Endothelial cell of umbilical vein (primary cell): ENCODE results near the gene FXYD3. TPM values are rescaled to one million over a fixed set of nuclear protein-coding genes. Genes with fewer than 3 reads are reported as not detected.

ENCODE experiments used
- BruUV-seq: library from RNA; stranded (reverse); fragments of 400-500 nt; replicated peaks from 2 replicates; lab custom pipeline; 2021; lab: Mats Ljungman, UMichigan
- CTCF ChIA-PET: fragments of 300-600, 350-600 bp; sonication (Branson Sonifier 250); formaldehyde crosslinking; loops from one replicate; lab custom pipeline; 2021; ENCODE audit warnings: antibody characterized with exemption, inconsistent platforms; lab: Charles Lee
- POLR2A ChIA-PET: fragments of 300-600, 350-600 bp; sonication (Branson Sonifier 250); formaldehyde crosslinking; loops from one replicate; lab custom pipeline; 2021; ENCODE audit warnings: antibody characterized with exemption, inconsistent platforms; lab: Charles Lee
- DNase-seq: peaks from one replicate; pipeline ENCODE4 v3.0.0-alpha.2; 2011; ENCODE audit warnings: low read depth, low spot score
- FAIRE-seq: peaks from 2 replicates; lab custom pipeline; 2011; peaks lifted over from hg19 to GRCh38; lab: Jason Lieb, UNC
- H2AFZ ChIP-seq: 2 replicates; pipeline ENCODE4 v1.6.0; 2012; ENCODE audit warnings: low read depth, low read length, control low read depth, inconsistent platforms
- H3K27ac ChIP-seq: 2 replicates; pipeline ENCODE4 v1.5.1; 2011; ENCODE audit warnings: low read depth, mild to moderate bottlenecking, control low read depth, low read length, moderate library complexity; ENCODE audit not compliant: insufficient read depth
- H3K27me3 ChIP-seq, 2 experiments: 2 replicates each; pipeline versions ENCODE4 v1.6.0 to v1.6.1; 2011; ENCODE audit warnings: low read length in 2 of 2, mixed read lengths in 1 of 2; ENCODE audit not compliant: control insufficient read depth in 2 of 2, insufficient read depth in 2 of 2
- H3K36me3 ChIP-seq, 2 experiments: 2 replicates in 1 of 2; 3 replicates in 1 of 2; pipeline ENCODE4 v1.5.1; 2011; ENCODE audit warnings: low read length in 2 of 2, mild to moderate bottlenecking in 1 of 2, moderate library complexity in 1 of 2; ENCODE audit not compliant: control insufficient read depth in 2 of 2, insufficient read depth in 2 of 2; ENCODE audit errors: extremely low read depth in 1 of 2
- H3K4me1 ChIP-seq: 3 replicates; pipeline ENCODE4 v1.5.1; 2011; ENCODE audit warnings: mild to moderate bottlenecking, low read length; ENCODE audit not compliant: control insufficient read depth, insufficient read depth; ENCODE audit errors: extremely low read depth
- H3K4me2 ChIP-seq: 2 replicates; pipeline ENCODE4 v1.6.1; 2011; ENCODE audit warnings: low read length, control low read depth, mixed read lengths; ENCODE audit not compliant: insufficient read depth
- H3K4me3 ChIP-seq, 3 experiments: fragments of 200-600 bp in 1 of 3; sonication (generic), shearing (Covaris generic) in 1 of 3; replicated peaks in 1 of 3; 2 replicates each; pipeline ENCODE4 v1.5.1; 2011 to 2016; ENCODE audit warnings: control low read depth in 3 of 3, low read length in 3 of 3, mild to moderate bottlenecking in 2 of 3, inconsistent platforms in 1 of 3, low read depth in 1 of 3, moderate library complexity in 1 of 3; ENCODE audit not compliant: insufficient read depth in 1 of 3
- H3K79me2 ChIP-seq: 2 replicates; pipeline ENCODE4 v1.6.0; 2012; ENCODE audit warnings: low read length, inconsistent platforms; ENCODE audit not compliant: control insufficient read depth, insufficient read depth
- H3K9ac ChIP-seq: replicated peaks from 2 replicates; pipeline ENCODE3; 2011; ENCODE audit warnings: low read length, control low read depth; ENCODE audit not compliant: insufficient read depth; ENCODE audit errors: extremely low read depth
- H3K9me1 ChIP-seq: replicated peaks from 3 replicates; pipeline ENCODE4 v1.6.0; 2011; ENCODE audit warnings: mild to moderate bottlenecking, low read length; ENCODE audit not compliant: control insufficient read depth, insufficient read depth; ENCODE audit errors: extremely low read depth
- H3K9me3 ChIP-seq: replicated peaks from 2 replicates; pipeline ENCODE4 v1.5.1; 2012; ENCODE audit warnings: low read length, inconsistent platforms; ENCODE audit not compliant: control insufficient read depth, insufficient read depth
- H4K20me1 ChIP-seq: replicated peaks from 2 replicates; pipeline ENCODE3; 2011; ENCODE audit warnings: mild to moderate bottlenecking, low read length; ENCODE audit not compliant: control insufficient read depth, insufficient read depth; ENCODE audit errors: extremely low read depth
- EZH2 ChIP-seq: IDR thresholded peaks from 2 replicates; pipeline ENCODE4 v1.6.1; 2012; ENCODE audit warnings: borderline replicate concordance, low read depth, mild to moderate bottlenecking, moderate library complexity, low read length, inconsistent platforms; ENCODE audit not compliant: severe bottlenecking
- FOS ChIP-seq: IDR thresholded peaks from 2 replicates; pipeline ENCODE4 v1.6.1; 2011; ENCODE audit warnings: mild to moderate bottlenecking, low read length, moderate library complexity, borderline replicate concordance; ENCODE audit not compliant: insufficient read depth
- GATA2 ChIP-seq: IDR thresholded peaks from 2 replicates; pipeline ENCODE4 v1.7.0; 2011; ENCODE audit warnings: low read depth, mild to moderate bottlenecking, moderate library complexity, mixed read lengths, low read length; ENCODE audit not compliant: insufficient read length, insufficient read depth
- JUN ChIP-seq: IDR thresholded peaks from 2 replicates; pipeline ENCODE4 v1.6.1; 2011; ENCODE audit warnings: borderline replicate concordance, low read depth; ENCODE audit not compliant: insufficient read length, insufficient read depth
- MAX ChIP-seq: IDR thresholded peaks from 2 replicates; pipeline ENCODE4 v1.6.1; 2011; ENCODE audit not compliant: insufficient read depth, insufficient read length
- MYC ChIP-seq: IDR thresholded peaks from one replicate; pipeline ENCODE4 v1.6.1; 2011; ENCODE audit warnings: mild to moderate bottlenecking, low read depth, low read length
- POLR2A ChIP-seq: IDR thresholded peaks from 2 replicates; pipeline ENCODE4 v1.6.1; 2012; ENCODE audit warnings: low read depth, mild to moderate bottlenecking, control low read depth, low read length
- POLR2AphosphoS5 ChIP-seq: IDR thresholded peaks from 2 replicates; pipeline ENCODE4 v1.6.1; 2012; ENCODE audit warnings: low read depth, mild to moderate bottlenecking, control low read depth, low read length, moderate library complexity; ENCODE audit not compliant: insufficient read depth
- dilution Hi-C: fragments of 300-500 bp; cut with MboI; formaldehyde crosslinking; loops from one replicate; pipeline ENCODE4 v1.15.0; 2019; ENCODE audit warnings: low sequenced_read_pairs; ENCODE audit not compliant: extremely low pct_ligation_motif_present
- intact Hi-C: fragments of 100-400 bp; cut with micrococcal nuclease; formaldehyde crosslinking; loops from one replicate; pipeline ENCODE4 v1.10.0; 2022
- polyA plus RNA-seq, 4 experiments: library from polyadenylated mRNA; depleted of rRNA in 3 of 4; stranded (reverse) in 3 of 4; unstranded in 1 of 4; fragments of >200 nt; gene quantifications; 2 replicates each; pipeline versions ENCODE4 v1.2.1 to v1.2.3, GENCODE V29; 2011 to 2012; ENCODE audit warnings: missing spikeins in 1 of 4
- total RNA-seq: library from RNA; stranded (reverse); gene quantifications from 2 replicates; pipeline ENCODE4 v1.2.3, GENCODE V29; 2021

The FXYD3 gene
- total and polyA plus RNA-seq, 2 donors (not counting 3 experiments of a cell fraction or from before 2014, with no cell fraction given), result not detected

GRCh38 chr19:35089554-35089953 lies 26.1 kb upstream of the FXYD3 start:
- no peaks in the 10 kb centered on the region for H4K20me1 ChIP-seq
- ChIA-PET CTCF (interaction anchor here (3.4 to 4.3 kb wide), 2 partner anchors 23 to 46 kb away, joined by 25 to 35 read pairs; no protein-coding TSS in a partner anchor), POLR2A (no interaction called here)
- H3K9me1 ChIP-seq, result no peaks in the 10 kb centered on the region
- dilution Hi-C loops (no loop called here), intact Hi-C loops (no loop called here)
- H3K4me3 ChIP-seq, result no peak overlapping the region
- H3K79me2 ChIP-seq, result no peaks in the 10 kb centered on the region
- no TSS peak for BruUV-seq
- no peak overlapping the region for H3K4me2 ChIP-seq
- no peak overlapping the region for H3K27ac ChIP-seq
- H3K4me1 ChIP-seq, result no peaks in the 10 kb centered on the region
- TF ChIP-seq MYC, result no peak
- TF ChIP-seq JUN, result no peak
- no peak for TF ChIP-seq POLR2A
- TF ChIP-seq GATA2, result no peak
- no peak for TF ChIP-seq MAX
- TF ChIP-seq POLR2AphosphoS5, result no peak
- TF ChIP-seq FOS, result no peak
- no peaks in the 10 kb centered on the region for H3K9me3 ChIP-seq
- H2AFZ ChIP-seq, result no peak overlapping the region
- H3K36me3 ChIP-seq, result no peaks in the 10 kb centered on the region
- H3K27me3 ChIP-seq, result peaks cover 1 to 2% of the 10 kb centered on the region in 2 experiments
- FAIRE-seq (no peak), DNase-seq (no peak)
- H3K9ac ChIP-seq, result no peak overlapping the region

DNA sequence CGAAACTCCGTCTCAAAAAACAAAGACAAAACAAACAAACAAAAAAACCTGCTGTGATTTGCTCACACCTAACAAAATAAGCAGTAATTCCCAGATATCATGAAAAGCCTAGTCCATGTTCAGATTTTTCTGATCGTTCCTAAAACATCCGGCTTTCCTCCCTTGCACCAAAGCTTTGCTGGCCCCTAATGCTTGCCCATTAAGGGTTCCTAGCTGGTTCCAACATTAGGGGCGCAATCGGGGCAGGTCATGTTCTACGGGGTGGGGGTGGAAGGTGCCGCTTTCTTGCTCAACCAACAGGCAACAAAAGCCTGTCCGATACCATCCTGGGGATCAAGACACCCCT lies 25.5 kb upstream of the FXYD3 start:
- Histone ChIP-seq H4K20me1 (no peaks in the 10 kb centered on the region), H3K4me2 (no peak overlapping the region), H3K9me1 (no peaks in the 10 kb centered on the region), H3K27ac (no peak overlapping the region), H2AFZ (no peak overlapping the region), H3K9ac (no peak overlapping the region), H3K9me3 (no peaks in the 10 kb centered on the region), H3K79me2 (no peaks in the 10 kb centered on the region), H3K36me3 (no peaks in the 10 kb centered on the region), H3K4me3 (no peak overlapping the region), H3K27me3 (peaks cover 1 to 2% of the 10 kb centered on the region in 2 experiments), H3K4me1 (no peaks in the 10 kb centered on the region)
- intact Hi-C loops, result loop anchor here (1.0 kb wide), 3 partner anchors 23 to 117 kb away; no protein-coding TSS in a partner anchor
- no TSS peak for BruUV-seq
- CTCF ChIA-PET, result interaction anchor here (3.4 to 4.3 kb wide), 2 partner anchors 23 to 46 kb away, joined by 25 to 35 read pairs; no protein-coding TSS in a partner anchor
- dilution Hi-C loops, result no loop called here
- TF ChIP-seq MAX (no peak), JUN (no peak), FOS (no peak), EZH2 (no peak)
- DNase-seq, result no peak
- POLR2A ChIA-PET, result no interaction called here
- no peak for FAIRE-seq
